ENCODE results near the gene SEMA6D.

Gene SEMA6D

DNA sequence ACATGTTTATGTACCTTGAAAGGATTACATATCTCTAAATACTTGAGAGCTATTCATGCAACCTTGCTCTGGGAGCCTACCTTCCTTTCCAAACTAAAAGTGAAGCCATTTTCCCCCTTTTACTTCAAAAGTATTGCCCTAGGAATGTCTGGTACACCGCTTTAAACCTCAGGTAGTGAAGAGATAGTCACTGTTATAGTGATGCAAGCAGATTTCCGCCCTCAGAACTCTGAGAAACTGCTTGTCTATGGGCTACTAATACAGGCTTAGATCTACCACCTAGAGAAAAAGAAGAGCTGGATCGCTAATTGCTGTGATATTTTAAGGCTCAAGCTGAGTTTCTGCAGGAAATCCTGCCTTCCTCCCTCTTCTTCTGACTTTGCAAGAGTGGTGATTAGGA lies 78.6 kb downstream of the SEMA6D start:
- Histone ChIP-seq H3K9me3 (ENCODE audit: control insufficient read depth, insufficient read depth, low read length) (no peaks in the 10 kb centered on the region), H3K4me3 (ENCODE audit: low read length) (no peak overlapping the region), H3K36me3 (ENCODE audit: control insufficient read depth, insufficient read depth, low read length) (no peaks in the 10 kb centered on the region), H3K27me3 (ENCODE audit: control insufficient read depth, insufficient read depth, low read length) (no peaks in the 10 kb centered on the region), H3K27ac (ENCODE audit: low read length) (no peak overlapping the region), H3K4me1 (ENCODE audit: control insufficient read depth, insufficient read depth, low read length) (no peaks in the 10 kb centered on the region)
- no CpG with 5 or more reads among the region's 3 CpGs for WGBS (ENCODE audit: insufficient coverage, insufficient read length)
- DNase-seq (ENCODE audit: low read depth, low spot score) = no peak

DNA sequence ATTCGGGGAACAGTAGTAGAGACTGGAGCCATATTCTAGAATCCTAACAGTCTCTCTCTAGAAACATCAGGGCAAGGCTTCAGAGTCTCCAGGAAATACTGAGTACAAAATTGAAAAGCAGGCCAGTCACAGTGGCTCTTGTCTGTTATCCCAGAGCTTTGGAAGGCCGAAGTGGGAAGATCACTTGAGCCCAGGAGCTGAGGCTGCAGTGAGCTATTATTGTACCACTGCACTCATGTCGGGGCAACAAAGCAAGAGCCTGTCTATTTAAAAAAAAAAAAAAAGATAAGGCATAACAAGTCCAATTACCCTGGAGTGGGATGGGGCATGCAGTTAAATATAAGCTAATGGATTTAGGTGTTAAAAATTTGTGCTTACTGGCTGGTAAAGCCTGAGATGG lies 79.0 kb downstream of the SEMA6D start:
- no peaks in the 10 kb centered on the region for H3K27me3 ChIP-seq (ENCODE audit: control insufficient read depth, insufficient read depth, low read length)
- H3K4me1 ChIP-seq (ENCODE audit: control insufficient read depth, insufficient read depth, low read length) = no peaks in the 10 kb centered on the region
- DNase-seq (ENCODE audit: low read depth, low spot score) = no peak
- H3K36me3 ChIP-seq (ENCODE audit: control insufficient read depth, insufficient read depth, low read length) = no peaks in the 10 kb centered on the region
- H3K4me3 ChIP-seq (ENCODE audit: low read length) = no peak overlapping the region
- H3K9me3 ChIP-seq (ENCODE audit: control insufficient read depth, insufficient read depth, low read length) = no peaks in the 10 kb centered on the region
- no peak overlapping the region for H3K27ac ChIP-seq (ENCODE audit: low read length)
- WGBS (ENCODE audit: insufficient coverage, insufficient read length) = no CpG with 5 or more reads among the region's 3 CpGs

DNA sequence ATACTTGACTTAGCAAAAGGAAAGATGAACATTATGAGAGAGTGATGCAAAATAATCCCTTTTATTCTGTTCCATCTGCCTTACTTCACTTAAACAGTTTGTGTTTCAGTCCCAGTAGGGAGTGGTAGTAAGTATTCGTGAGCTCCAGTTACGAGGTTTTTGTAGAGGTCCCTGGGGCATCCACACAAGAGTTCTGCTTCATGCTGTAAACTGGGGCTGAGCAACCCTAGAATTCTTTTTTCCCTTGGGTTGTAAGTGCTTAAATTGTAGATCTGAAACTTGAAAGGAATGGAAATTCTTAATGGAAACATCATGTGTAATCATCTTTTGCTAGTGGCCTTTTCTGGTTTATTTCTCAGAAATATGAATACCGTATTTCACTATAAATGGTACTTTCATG lies 79.5 kb downstream of the SEMA6D start:
- H3K4me1 ChIP-seq (ENCODE audit: control insufficient read depth, insufficient read depth, low read length) = no peaks in the 10 kb centered on the region
- no peaks in the 10 kb centered on the region for H3K27me3 ChIP-seq (ENCODE audit: control insufficient read depth, insufficient read depth, low read length)
- H3K9me3 ChIP-seq (ENCODE audit: control insufficient read depth, insufficient read depth, low read length) = no peaks in the 10 kb centered on the region
- H3K4me3 ChIP-seq (ENCODE audit: low read length) = no peak overlapping the region
- H3K27ac ChIP-seq (ENCODE audit: low read length) = no peak overlapping the region
- no peak for DNase-seq (ENCODE audit: low read depth, low spot score)
- H3K36me3 ChIP-seq (ENCODE audit: control insufficient read depth, insufficient read depth, low read length) = no peaks in the 10 kb centered on the region
- WGBS (ENCODE audit: insufficient coverage, insufficient read length) = no CpG with 5 or more reads among the region's 3 CpGs

DNA sequence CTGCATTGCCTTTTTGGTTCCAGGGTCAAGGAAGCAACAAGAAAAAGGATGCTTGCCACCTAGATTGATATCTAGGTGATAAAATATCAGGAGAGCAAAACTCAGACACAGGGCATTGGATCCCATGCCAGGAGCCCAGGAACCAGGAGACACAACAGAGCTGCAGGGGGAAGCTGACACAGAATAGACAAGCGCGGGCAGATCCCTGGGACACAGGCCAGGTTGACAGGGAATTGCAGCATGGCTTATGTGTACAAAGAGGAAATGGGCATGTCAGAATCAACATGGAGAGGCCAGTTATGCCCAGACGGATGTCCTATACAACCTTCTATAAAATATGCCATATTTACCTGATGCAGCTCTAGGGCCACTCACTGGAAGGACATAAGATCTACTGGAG lies 84.2 kb downstream of the SEMA6D start:
- Histone ChIP-seq H3K4me3 (ENCODE audit: low read length) (no peak overlapping the region), H3K36me3 (ENCODE audit: control insufficient read depth, insufficient read depth, low read length) (no peaks in the 10 kb centered on the region), H3K27me3 (ENCODE audit: control insufficient read depth, insufficient read depth, low read length) (no peaks in the 10 kb centered on the region; the same call in 1 of the 2 replicates), H3K4me1 (ENCODE audit: control insufficient read depth, insufficient read depth, low read length) (no peaks in the 10 kb centered on the region), H3K9me3 (ENCODE audit: control insufficient read depth, insufficient read depth, low read length) (no peaks in the 10 kb centered on the region), H3K27ac (ENCODE audit: low read length) (no peak overlapping the region)
- DNase-seq (ENCODE audit: low read depth, low spot score) = no peak
- WGBS (ENCODE audit: insufficient coverage, insufficient read length) = no CpG with 5 or more reads among the region's 3 CpGs

DNA sequence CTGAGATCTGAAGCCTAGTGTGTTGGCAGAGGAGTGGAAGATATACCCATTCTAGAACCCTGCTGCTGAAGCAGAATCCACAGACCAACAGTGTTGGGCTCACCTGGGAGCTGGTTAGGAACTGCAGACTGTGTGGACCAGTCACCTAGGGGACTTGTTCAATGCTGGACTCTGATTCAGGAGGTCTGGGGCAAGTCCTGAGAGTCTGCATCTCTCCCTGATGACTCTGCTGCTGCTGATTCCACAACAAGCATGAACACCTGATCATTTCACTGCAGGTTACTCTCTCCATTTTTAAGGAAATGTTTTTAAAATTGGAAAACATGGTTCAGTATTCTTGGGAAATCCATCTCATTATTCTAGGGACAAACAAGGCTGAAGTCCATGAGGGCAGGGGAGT lies 84.9 kb downstream of the SEMA6D start:
- Histone ChIP-seq H3K27ac (ENCODE audit: low read length) (no peak overlapping the region), H3K4me3 (ENCODE audit: low read length) (no peak overlapping the region), H3K36me3 (ENCODE audit: control insufficient read depth, insufficient read depth, low read length) (no peaks in the 10 kb centered on the region), H3K4me1 (ENCODE audit: control insufficient read depth, insufficient read depth, low read length) (no peaks in the 10 kb centered on the region), H3K9me3 (ENCODE audit: control insufficient read depth, insufficient read depth, low read length) (no peaks in the 10 kb centered on the region), H3K27me3 (ENCODE audit: control insufficient read depth, insufficient read depth, low read length) (no peaks in the 10 kb centered on the region; the same call in 1 of the 2 replicates)
- no peak for DNase-seq (ENCODE audit: low read depth, low spot score)

DNA sequence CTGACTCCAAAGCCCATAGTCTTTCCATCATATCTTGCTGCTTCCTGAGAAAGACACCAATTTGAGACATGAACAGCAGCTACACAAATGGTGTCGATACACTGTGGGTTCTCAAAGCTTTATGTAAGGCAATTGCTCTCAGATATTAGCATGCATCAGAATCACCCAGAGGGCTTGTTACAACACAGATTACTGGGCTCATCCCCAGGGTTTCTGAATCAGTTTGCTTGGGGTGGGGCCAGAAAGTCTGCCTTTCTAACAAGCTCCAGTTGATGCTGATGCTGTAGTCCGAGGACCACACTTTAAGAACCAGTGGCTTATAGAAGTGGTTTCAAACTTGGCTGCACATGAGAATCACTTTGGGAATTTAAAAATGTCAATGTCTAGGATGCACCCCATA lies 86.5 kb downstream of the SEMA6D start:
- Histone ChIP-seq H3K9me3 (ENCODE audit: control insufficient read depth, insufficient read depth, low read length) (no peaks in the 10 kb centered on the region), H3K36me3 (ENCODE audit: control insufficient read depth, insufficient read depth, low read length) (no peaks in the 10 kb centered on the region), H3K27ac (ENCODE audit: low read length) (no peak overlapping the region), H3K4me3 (ENCODE audit: low read length) (no peak overlapping the region), H3K4me1 (ENCODE audit: control insufficient read depth, insufficient read depth, low read length) (no peaks in the 10 kb centered on the region), H3K27me3 (ENCODE audit: control insufficient read depth, insufficient read depth, low read length) (no peaks in the 10 kb centered on the region; the same call in 1 of the 2 replicates)
- no CpG with 5 or more reads among the region's 2 CpGs for WGBS (ENCODE audit: insufficient coverage, insufficient read length)
- no peak for DNase-seq (ENCODE audit: low read depth, low spot score)

DNA sequence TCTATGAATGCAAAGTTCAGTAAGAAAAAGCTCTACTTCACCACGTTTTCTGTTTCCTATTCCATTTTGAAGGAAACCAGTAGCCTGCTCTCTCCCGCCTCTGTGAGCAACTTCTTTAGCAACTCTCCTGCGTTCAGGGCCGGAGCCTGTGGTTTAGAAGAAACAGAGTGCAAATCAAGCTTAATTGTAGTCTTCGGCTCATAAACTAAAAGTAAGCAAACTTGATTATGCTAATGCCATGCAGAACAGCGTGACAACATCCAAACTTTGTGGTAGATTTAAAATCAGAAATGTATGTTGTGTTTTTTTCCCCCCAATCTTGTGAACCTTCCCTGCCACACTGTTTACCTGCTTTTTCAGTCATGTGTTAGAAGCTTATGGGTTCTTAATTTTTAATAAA lies 87.4 kb downstream of the SEMA6D start:
- Histone ChIP-seq H3K4me3 (ENCODE audit: low read length) (no peak overlapping the region), H3K27me3 (ENCODE audit: control insufficient read depth, insufficient read depth, low read length) (no peaks in the 10 kb centered on the region; the same call in 1 of the 2 replicates), H3K9me3 (ENCODE audit: control insufficient read depth, insufficient read depth, low read length) (no peaks in the 10 kb centered on the region), H3K27ac (ENCODE audit: low read length) (no peak overlapping the region), H3K4me1 (ENCODE audit: control insufficient read depth, insufficient read depth, low read length) (no peaks in the 10 kb centered on the region), H3K36me3 (ENCODE audit: control insufficient read depth, insufficient read depth, low read length) (no peaks in the 10 kb centered on the region)
- no peak for DNase-seq (ENCODE audit: low read depth, low spot score)
- WGBS (ENCODE audit: insufficient coverage, insufficient read length) = no CpG with 5 or more reads among the region's 6 CpGs

DNA sequence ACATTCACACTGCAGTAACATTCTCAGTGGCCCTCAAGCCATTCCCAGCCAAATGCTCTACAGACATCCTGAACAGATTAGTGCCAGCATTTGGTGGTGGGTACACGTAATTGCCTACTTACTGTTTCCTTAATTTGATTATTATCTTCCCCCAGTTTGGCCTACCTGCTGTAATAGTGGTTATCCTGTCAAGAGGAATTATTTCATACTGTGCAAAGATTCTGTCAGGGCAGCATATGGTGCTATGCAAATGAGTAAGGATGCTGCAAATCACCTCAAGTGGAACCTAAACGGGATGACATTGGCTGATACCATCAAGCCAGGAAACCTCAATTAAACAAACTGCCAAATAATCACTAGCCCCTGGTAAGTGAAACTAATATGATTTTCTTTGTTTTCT lies 88.7 kb downstream of the SEMA6D start:
- DNase-seq (ENCODE audit: low read depth, low spot score) = no peak
- no CpG with 5 or more reads among the region's 2 CpGs for WGBS (ENCODE audit: insufficient coverage, insufficient read length)
- no peaks in the 10 kb centered on the region for H3K9me3 ChIP-seq (ENCODE audit: control insufficient read depth, insufficient read depth, low read length)
- no peak overlapping the region for H3K27ac ChIP-seq (ENCODE audit: low read length)
- H3K27me3 ChIP-seq (ENCODE audit: control insufficient read depth, insufficient read depth, low read length) = no peaks in the 10 kb centered on the region; the same call in 1 of the 2 replicates
- no peaks in the 10 kb centered on the region for H3K4me1 ChIP-seq (ENCODE audit: control insufficient read depth, insufficient read depth, low read length)
- H3K36me3 ChIP-seq (ENCODE audit: control insufficient read depth, insufficient read depth, low read length) = no peaks in the 10 kb centered on the region
- no peak overlapping the region for H3K4me3 ChIP-seq (ENCODE audit: low read length)

DNA sequence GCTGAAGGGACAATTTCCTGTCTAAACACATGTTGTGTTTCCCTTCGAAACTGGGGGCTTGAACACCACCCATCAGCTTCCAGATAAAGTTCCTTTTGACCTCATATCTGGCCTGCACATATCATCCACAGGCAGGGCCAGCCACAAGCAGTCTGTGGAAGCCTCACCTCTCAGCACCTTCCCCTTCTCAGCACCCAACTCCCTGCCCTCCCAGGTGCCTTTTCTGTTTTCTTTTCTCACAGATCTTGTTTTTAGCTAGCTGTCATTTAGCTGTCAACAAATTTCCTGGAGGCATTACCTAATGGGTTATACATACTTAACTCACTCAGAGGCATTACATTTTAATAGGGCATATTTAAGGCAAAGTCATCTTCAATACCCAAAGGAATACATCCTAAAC lies 93.9 kb downstream of the SEMA6D start:
- Histone ChIP-seq H3K27me3 (ENCODE audit: control insufficient read depth, insufficient read depth, low read length) (no peaks in the 10 kb centered on the region), H3K36me3 (ENCODE audit: control insufficient read depth, insufficient read depth, low read length) (no peaks in the 10 kb centered on the region), H3K4me1 (ENCODE audit: control insufficient read depth, insufficient read depth, low read length) (no peaks in the 10 kb centered on the region), H3K27ac (ENCODE audit: low read length) (no peak overlapping the region), H3K9me3 (ENCODE audit: control insufficient read depth, insufficient read depth, low read length) (no peaks in the 10 kb centered on the region), H3K4me3 (ENCODE audit: low read length) (no peak overlapping the region)
- WGBS (ENCODE audit: insufficient coverage, insufficient read length) = no CpG with 5 or more reads among the region's 1 CpG
- DNase-seq (ENCODE audit: low read depth, low spot score) = no peak

DNA sequence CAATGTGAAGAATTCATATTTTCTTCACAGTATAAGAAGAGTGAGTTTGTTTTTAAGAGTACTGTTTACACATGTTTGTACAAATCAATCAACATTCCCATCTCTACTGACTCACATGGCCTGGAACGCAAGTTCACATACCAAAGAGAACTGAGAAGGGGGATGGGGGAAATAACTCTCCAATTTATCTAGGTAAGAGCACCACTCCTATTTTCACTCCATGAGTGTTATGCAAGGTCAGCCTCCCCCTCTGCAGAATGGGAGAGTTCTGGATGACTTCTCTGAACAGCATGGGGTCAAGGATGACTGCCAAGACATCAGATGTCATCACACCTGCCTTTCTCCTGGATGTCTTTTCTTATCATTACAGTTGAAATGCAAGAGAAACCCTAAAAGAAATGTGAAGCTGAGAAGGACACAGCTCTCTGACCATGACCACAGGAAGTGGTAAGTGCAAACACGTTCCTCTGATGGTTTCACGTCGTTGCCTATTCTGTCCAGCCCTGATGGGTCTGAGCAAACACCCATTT lies 95.2 kb downstream of the SEMA6D start:
- DNase-seq (ENCODE audit: low read depth, low spot score) = no peak
- H3K9me3 ChIP-seq (ENCODE audit: control insufficient read depth, insufficient read depth, low read length) = no peaks in the 10 kb centered on the region
- no peaks in the 10 kb centered on the region for H3K4me1 ChIP-seq (ENCODE audit: control insufficient read depth, insufficient read depth, low read length)
- WGBS (ENCODE audit: insufficient coverage, insufficient read length) = no CpG with 5 or more reads among the region's 4 CpGs
- H3K4me3 ChIP-seq (ENCODE audit: low read length) = no peak overlapping the region
- no peak overlapping the region for H3K27ac ChIP-seq (ENCODE audit: low read length)
- no peaks in the 10 kb centered on the region for H3K27me3 ChIP-seq (ENCODE audit: control insufficient read depth, insufficient read depth, low read length)
- H3K36me3 ChIP-seq (ENCODE audit: control insufficient read depth, insufficient read depth, low read length) = no peaks in the 10 kb centered on the region

DNA sequence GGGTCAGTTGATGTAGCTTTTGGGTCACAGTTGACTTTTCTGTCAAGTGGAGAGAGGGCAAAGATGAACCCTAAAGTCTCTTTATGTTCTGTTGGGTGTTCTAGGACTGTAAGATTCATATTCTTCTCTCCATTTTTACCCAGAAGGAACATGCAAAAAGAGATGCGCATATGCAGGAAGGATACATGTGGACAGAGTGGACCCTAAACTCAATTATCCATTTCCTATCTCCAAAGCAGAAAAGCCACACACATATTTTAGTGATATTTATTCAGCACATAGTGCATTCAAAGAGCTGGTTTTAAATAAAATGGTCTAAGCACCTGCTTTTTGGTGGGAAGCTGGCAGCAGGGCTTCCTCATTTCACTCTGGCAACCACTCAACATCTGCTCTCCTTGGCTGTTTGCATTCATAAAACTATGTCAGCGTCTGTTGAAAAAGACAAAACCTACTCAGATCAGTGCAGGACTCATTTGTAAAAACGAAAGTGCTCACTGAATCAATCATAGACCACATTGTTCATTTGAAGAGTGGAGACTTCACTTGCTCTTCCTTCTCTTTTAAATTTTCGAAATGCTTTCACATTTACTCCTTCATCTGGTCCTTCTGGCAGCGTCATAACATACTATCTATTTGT lies 96.6 kb downstream of the SEMA6D start:
- no peak overlapping the region for H3K27ac ChIP-seq (ENCODE audit: low read length)
- H3K4me1 ChIP-seq (ENCODE audit: control insufficient read depth, insufficient read depth, low read length) = no peaks in the 10 kb centered on the region
- H3K4me3 ChIP-seq (ENCODE audit: low read length) = no peak overlapping the region
- H3K27me3 ChIP-seq (ENCODE audit: control insufficient read depth, insufficient read depth, low read length) = no peaks in the 10 kb centered on the region
- H3K9me3 ChIP-seq (ENCODE audit: control insufficient read depth, insufficient read depth, low read length) = no peaks in the 10 kb centered on the region
- no CpG with 5 or more reads among the region's 5 CpGs for WGBS (ENCODE audit: insufficient coverage, insufficient read length)
- H3K36me3 ChIP-seq (ENCODE audit: control insufficient read depth, insufficient read depth, low read length) = no peaks in the 10 kb centered on the region
- no peak for DNase-seq (ENCODE audit: low read depth, low spot score)

Data from iPS DF 6.9 (cell line).